GM12892 (cell line): ENCODE results near the gene LRP3.

Experiments used
- DNase-seq: peaks from one replicate; pipeline ENCODE4 v3.0.0; 2011; ENCODE audit not compliant: insufficient read length
- FAIRE-seq: peaks from 2 replicates; lab custom pipeline; 2011; peaks lifted over from hg19 to GRCh38; lab: Jason Lieb, UNC
- POLR2A ChIP-seq: IDR thresholded peaks from 2 replicates; pipeline ENCODE4 v1.6.1; 2011; ENCODE audit warnings: low read depth, low read length, control low read depth
- POLR2AphosphoS5 ChIP-seq: IDR thresholded peaks from 2 replicates; pipeline ENCODE4 v1.6.1; 2011; ENCODE audit warnings: low read depth, low read length, control low read depth
- TAF1 ChIP-seq: IDR thresholded peaks from 2 replicates; pipeline ENCODE4 v1.6.1; 2011; ENCODE audit warnings: low read depth, mild to moderate bottlenecking, control low read depth, low read length, borderline replicate concordance

The LRP3 gene

DNA sequence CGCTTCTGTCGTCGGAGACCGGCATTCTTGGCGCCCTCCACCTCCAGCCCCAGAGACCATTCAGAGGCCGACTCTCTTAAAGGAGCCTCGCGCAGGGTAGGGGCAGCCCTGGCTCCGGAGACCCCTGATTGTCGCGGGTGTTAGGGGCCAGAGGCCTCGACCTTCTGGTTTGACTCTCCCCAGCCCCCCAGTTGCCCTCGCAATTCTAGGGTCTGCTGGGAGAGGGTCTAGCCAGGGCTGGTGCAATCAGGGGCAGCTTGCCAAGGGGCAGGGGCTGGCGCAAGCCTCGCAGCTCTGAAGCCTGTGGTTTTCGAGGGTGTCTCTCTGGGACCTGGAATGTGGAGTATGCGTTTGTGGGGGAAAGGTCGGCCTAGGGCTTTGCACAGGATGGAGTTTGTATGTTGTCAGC is 33.1 kb downstream of the LRP3 start:
- DNase-seq, result no peak
- FAIRE-seq, result no peak
- TF ChIP-seq TAF1 (no peak), POLR2AphosphoS5 (no peak), POLR2A (no peak)

DNA sequence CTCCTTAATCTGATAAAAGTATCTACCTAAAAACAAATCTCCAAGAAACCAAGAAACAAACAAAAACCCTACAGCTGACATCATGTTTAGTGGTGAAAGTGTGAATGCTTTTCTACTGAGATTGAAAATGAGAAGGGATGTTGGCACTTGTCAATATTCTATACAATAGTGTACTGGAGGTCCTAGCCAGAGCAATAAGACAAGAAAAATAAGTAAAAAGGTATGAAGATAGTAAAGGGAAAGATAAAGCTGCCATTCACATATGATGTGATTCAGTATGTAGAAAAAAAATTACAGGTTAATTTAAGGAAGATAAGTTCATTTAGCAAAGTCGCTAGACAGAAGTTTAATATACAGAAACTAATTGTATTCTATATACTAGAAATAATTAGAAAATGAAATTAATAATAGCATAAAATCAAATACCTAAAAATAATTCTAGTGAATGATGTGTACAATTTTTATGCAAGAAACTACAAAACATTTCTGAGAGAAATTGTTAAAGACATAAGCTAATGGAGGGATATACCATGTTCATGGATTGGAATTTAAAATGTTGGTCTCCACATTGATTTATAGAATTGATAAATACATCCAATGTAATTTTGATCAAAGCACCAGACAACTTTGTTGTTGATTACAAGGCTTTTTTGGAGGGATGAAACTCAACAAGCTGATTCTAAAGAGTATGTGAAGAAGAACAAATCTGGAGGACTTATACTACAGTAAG is 33.9 kb downstream of the LRP3 start:
- TF ChIP-seq POLR2A, result no peak
- TF ChIP-seq TAF1, result no peak
- TF ChIP-seq POLR2AphosphoS5, result no peak
- DNase-seq (no peak), FAIRE-seq (no peak)

DNA sequence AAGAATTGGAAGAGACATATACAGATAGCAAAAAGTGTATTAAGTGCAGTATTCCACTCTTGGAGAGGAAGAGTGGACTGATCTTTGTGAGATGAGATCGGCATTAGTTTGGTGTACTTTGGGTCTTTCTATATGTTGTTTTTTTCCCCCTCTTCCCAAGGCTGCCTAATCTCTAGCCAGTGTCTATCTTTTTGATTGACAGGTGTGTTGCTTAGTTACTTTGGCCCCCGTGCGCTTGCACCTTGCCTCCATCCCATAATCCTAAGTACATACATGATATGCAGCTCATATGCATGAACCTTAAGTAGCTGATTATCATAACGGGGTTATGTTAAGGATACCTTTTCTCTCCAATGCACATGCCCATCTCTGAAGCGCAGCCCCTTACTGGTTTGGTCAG is 35.8 kb downstream of the LRP3 start:
- DNase-seq (no peak), FAIRE-seq (no peak)
- TF ChIP-seq TAF1 (no peak), POLR2A (no peak), POLR2AphosphoS5 (no peak)

DNA sequence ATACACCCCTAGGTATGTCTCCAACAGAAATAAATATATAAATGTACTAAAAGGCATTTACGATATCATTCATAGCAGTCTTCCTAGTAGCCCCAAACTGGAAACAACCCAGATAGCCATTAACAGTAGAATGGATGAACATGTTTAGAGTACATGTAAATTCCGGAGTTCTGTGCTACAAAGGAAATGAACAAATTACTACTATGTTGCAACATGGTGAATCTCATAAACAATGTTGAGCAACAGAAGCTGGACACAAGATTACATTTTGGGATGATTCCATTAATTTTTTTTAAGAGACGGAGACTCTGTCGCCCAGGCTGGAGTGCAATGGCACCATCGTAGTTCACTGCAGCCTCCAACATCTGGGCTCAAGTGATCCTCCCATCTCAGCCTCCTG is 37.4 kb downstream of the LRP3 start:
- no peak for DNase-seq
- FAIRE-seq, result no peak
- TF ChIP-seq TAF1 (no peak), POLR2A (no peak), POLR2AphosphoS5 (no peak)

DNA sequence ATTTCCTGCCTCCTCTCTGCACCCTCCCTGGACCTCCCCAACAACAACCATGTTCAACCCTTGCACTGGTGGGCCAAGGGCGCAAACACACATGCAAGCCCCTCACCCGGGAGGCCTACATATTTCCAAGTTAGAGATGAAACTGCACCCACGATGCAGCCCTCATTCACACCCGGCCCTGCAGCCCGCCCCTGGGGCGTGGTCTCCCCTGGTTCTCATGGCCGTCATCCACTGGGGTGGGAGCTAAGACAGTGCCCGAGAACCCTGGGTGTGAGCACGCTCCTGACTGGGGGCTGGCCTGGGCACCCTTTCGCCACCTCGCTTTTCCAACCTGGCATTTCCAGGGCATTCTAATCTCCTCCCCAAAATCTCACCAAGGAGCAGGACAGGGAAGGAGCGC is 38.5 kb downstream of the LRP3 start:
- no peak for TF ChIP-seq POLR2A
- no peak for TF ChIP-seq TAF1
- TF ChIP-seq POLR2AphosphoS5, result no peak
- no peak for FAIRE-seq
- no peak for DNase-seq

DNA sequence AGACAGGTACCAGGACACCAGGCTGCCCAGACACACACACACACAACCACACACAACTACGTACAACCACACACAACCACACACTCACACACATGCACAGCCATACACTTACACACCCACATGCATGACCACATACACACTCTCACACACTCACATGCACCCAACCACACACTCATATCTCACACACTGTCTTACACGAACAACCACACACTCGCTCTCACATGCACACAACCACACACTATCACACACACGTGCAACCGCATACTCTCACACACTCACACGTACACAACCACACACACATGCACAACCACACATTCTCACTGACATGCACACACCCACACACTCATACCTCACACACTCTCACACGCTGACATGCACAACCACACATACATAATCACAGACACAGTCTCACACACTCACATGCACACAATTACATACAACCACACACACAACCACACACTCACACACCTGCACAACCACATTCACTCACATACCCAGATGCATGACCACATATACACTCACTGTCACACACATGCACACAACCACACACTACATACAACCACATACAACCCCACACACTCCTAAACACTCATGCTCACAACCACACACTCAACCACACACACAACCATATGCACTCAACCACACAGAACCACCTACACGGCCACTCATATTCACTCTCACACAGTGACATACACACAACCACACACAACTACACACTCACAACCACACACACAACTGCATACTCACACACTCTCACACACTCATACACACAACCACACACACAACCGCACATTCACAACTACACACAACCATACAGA is 39.1 kb downstream of the LRP3 start:
- no peak for TF ChIP-seq POLR2AphosphoS5
- TF ChIP-seq TAF1, result no peak
- no peak for TF ChIP-seq POLR2A
- DNase-seq, result no peak
- FAIRE-seq, result no peak

DNA sequence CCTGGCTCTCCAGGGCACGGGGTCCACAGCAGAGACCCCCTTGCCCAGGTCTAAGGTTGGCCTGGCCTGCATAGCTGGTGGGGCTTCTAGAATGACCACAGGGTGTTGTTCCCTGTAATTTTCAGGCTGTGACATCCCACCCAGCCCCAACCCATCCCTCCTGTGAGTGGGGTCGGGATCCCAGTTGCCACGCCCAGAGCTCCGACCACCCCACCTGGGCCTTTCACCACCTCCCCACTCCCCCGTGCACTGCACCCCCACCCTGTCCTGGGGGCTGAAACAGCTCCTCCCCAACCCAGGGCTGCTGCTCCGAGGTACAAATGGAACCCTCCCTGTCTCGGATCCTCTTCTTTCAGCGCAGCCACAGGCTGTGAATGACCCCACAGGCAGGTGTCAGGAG is 40.0 kb downstream of the LRP3 start:
- TF ChIP-seq POLR2AphosphoS5 (no peak), POLR2A (no peak), TAF1 (no peak)
- DNase-seq, result no peak
- no peak for FAIRE-seq

DNA sequence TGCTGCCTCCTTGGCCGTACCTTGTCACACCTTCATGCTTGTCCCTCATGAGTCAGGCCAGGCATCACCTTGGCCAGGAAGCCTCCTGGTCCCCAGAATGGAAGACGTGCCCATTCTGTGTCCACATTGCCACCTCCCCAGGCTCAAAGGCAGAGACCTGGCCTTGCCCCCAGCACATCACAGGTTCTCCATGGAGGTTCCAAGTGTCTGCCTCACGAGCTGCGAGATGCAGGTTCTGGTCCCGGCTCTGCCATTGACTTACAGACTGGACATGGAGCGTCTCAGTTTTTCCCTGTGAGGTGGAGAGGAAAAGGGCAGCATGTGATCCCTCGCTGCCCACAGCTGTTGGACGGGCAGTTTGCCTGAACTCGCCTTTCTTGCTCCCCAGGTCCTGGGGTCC is 40.6 kb downstream of the LRP3 start:
- DNase-seq, result no peak
- no peak for TF ChIP-seq POLR2AphosphoS5
- no peak for TF ChIP-seq TAF1
- no peak for TF ChIP-seq POLR2A
- FAIRE-seq, result no peak

DNA sequence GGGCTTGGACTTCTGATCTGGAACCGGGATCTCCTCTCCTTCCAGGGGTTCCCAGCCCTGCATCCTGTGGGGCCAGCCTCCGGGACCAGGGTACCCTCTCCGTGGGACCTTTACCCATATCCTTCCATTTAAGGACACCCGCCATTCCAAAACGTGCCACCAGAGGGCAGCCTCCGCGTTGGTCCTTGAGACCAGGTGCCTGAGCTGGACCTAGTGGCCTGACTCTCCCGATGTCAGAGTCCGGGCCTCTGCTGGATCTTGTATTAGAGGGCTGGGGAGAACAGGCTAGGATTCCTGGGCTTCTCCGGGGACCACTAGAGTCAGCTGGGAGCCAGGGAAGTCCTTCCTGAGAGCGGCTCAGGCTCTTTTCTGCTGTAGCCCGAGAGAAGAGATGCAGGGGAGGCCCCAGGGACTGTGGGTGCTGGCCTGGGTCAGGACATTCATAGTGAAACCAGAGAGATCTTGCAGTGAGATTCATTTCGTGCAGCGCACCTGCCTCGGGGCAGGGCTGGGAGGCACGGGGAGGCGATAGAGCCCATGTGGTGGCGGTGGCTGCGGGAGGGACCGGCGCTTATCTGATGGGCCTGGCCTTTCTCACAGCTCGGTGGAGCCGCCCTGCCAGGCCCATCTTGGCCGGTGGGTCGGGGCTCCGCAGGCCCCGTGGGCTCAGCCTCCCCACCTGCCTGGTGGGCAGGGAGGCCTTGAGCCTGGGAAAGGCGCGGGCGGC is 41.3 kb downstream of the LRP3 start:
- FAIRE-seq (peak; percentile 92), DNase-seq (peak; percentile 90)
- no peak for TF ChIP-seq POLR2AphosphoS5
- TF ChIP-seq TAF1, result no peak
- TF ChIP-seq POLR2A, result no peak

DNA sequence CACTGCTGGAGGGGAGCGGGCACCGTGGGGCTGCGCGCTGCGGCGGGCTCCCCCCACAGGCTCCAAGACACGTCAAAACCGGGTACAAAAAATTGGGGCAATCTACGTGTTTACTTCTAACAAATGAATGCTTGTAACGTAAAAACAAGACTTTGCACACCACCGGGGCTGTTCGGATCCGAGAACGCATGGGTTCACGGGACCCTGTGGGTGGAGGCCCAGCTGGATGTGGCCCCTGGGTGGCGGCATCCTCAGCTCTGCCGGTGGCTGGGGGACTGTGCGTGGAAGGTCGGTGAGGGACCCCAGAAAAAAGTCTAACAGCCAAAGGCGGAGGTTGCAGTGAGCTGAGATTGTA is 41.8 kb downstream of the LRP3 start:
- no peak for FAIRE-seq
- no peak for DNase-seq
- no peak for TF ChIP-seq POLR2A
- TF ChIP-seq POLR2AphosphoS5, result no peak
- no peak for TF ChIP-seq TAF1

DNA sequence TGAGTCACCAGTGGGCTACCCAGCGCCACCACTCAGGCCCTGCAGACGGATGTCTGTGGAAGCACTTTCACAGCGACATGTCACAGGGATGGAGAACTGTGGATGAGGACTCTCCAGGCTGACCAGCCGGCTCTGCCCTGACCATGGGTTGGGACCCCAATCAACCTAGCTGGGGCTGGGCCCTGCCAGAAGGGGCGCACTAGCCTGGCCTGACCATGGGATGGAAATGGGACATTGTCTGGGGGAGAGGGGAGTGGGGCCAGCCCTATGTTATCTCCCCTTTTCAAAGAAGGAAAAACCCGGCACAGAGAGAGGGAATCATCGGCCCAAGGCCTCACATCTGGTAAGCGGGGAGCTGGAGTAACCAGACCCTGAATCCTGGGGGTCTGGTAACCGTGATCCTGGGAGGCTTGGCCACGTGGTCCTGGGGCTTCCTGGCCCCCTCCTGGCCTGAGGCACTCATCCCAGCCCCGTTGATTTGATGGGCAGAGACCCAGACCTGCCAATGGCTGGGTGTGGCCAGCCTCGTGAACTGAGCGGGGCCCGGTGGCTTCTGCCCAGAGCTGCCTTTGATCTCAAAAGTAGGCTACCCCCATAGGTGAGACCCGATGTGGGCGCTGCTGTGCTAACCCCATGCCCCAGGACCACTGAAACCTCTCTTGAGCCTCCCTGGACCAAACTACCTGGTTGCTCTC is 42.7 kb downstream of the LRP3 start:
- DNase-seq (no peak), FAIRE-seq (no peak)
- no peak for TF ChIP-seq POLR2AphosphoS5
- TF ChIP-seq TAF1, result no peak
- TF ChIP-seq POLR2A, result no peak
